Endothelial cell of umbilical vein (primary cell): ENCODE results near the gene EXOC6B.

Experiments
- EZH2 ChIP-seq: IDR thresholded peaks from 2 replicates; pipeline ENCODE4 v1.6.1; 2012; ENCODE audit warnings: borderline replicate concordance, low read depth, mild to moderate bottlenecking, moderate library complexity, low read length, inconsistent platforms; ENCODE audit not compliant: severe bottlenecking
- FOS ChIP-seq: IDR thresholded peaks from 2 replicates; pipeline ENCODE4 v1.6.1; 2011; ENCODE audit warnings: mild to moderate bottlenecking, low read length, moderate library complexity, borderline replicate concordance; ENCODE audit not compliant: insufficient read depth
- JUN ChIP-seq: IDR thresholded peaks from 2 replicates; pipeline ENCODE4 v1.6.1; 2011; ENCODE audit warnings: borderline replicate concordance, low read depth; ENCODE audit not compliant: insufficient read length, insufficient read depth
- MYC ChIP-seq: IDR thresholded peaks from one replicate; pipeline ENCODE4 v1.6.1; 2011; ENCODE audit warnings: mild to moderate bottlenecking, low read depth, low read length
- POLR2A ChIP-seq: IDR thresholded peaks from 2 replicates; pipeline ENCODE4 v1.6.1; 2012; ENCODE audit warnings: low read depth, mild to moderate bottlenecking, control low read depth, low read length
- POLR2AphosphoS5 ChIP-seq: IDR thresholded peaks from 2 replicates; pipeline ENCODE4 v1.6.1; 2012; ENCODE audit warnings: low read depth, mild to moderate bottlenecking, control low read depth, low read length, moderate library complexity; ENCODE audit not compliant: insufficient read depth
- TF ChIP-seq, protein P1 (sequence below), 2 donors: IDR thresholded peaks; 1 replicate in 1 of 2; 2 replicates in 1 of 2; pipeline ENCODE4 v1.5.1; 2011; ENCODE audit warnings: low read length in 2 of 2, mild to moderate bottlenecking in 2 of 2, moderate library complexity in 2 of 2, control low read depth in 1 of 2, inconsistent platforms in 1 of 2, low read depth in 1 of 2; ENCODE audit not compliant: insufficient read depth in 1 of 2; ENCODE audit errors: extremely low read depth in 1 of 2

DNA sequence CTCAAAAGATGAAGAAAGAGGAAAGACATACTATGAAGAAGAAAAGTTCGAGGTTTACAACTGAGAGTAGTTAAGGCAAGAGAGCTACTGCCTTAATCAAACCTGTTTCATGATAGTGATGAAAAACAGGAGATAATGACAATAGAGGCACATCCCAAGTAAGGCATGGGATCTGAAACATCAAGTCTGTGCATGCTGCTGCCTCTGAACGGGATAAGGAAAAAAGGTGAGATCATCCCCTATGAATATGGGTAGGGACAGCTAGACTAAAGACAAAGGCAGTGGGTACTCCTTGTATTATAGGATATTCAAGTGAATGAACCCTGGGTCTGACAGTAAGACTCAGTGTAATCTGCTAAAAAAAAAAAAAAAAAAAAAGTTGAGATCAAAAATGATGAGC is 3.0 kb downstream of the EXOC6B start:
- TF ChIP-seq, protein P1, sequence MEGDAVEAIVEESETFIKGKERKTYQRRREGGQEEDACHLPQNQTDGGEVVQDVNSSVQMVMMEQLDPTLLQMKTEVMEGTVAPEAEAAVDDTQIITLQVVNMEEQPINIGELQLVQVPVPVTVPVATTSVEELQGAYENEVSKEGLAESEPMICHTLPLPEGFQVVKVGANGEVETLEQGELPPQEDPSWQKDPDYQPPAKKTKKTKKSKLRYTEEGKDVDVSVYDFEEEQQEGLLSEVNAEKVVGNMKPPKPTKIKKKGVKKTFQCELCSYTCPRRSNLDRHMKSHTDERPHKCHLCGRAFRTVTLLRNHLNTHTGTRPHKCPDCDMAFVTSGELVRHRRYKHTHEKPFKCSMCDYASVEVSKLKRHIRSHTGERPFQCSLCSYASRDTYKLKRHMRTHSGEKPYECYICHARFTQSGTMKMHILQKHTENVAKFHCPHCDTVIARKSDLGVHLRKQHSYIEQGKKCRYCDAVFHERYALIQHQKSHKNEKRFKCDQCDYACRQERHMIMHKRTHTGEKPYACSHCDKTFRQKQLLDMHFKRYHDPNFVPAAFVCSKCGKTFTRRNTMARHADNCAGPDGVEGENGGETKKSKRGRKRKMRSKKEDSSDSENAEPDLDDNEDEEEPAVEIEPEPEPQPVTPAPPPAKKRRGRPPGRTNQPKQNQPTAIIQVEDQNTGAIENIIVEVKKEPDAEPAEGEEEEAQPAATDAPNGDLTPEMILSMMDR (IDR thresholded peaks at IDR 0.05; ENCODE audit: extremely low read depth in 1 of 2, insufficient read depth in 1 of 2, low read depth in 1 of 2, low read length in 2 of 2), result no peak
- TF ChIP-seq FOS (no peak), POLR2AphosphoS5 (no peak), POLR2A (no peak), MYC (no peak), EZH2 (no peak), JUN (no peak)
